22Rv1 (cell line): ENCODE results near the gene MAT2A.

Experiments
- ZFX ChIP-seq: fragments of 450-650 bp; IDR thresholded peaks from 2 replicates; pipeline ENCODE4 v1.6.1; 2017; ENCODE audit warnings: antibody characterized with exemption, borderline replicate concordance
- TF ChIP-seq, protein P1 (sequence below): fragments of 450-650 bp; IDR thresholded peaks from 2 replicates; pipeline ENCODE4 v1.5.1; 2017; ENCODE audit warnings: mild to moderate bottlenecking

DNA sequence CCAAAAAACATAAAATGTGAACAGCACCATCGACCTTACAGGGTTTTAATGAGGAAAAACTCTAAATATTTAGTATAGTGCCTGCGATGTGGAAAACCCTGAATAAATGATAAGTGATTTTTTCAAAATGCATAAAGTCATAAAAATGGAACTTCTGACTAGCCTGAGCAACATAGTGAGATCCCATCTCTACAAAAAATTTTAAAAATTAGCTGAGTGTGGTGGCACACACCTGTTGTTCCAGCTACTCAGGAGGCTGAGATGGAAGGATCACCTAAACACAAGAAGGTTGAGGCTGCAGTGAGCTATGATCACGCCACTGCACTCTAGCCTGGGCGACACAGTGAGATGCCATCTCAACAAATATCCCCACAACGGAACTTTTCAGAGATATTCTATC lies 18.2 kb downstream of the MAT2A start:
- TF ChIP-seq, protein P1, sequence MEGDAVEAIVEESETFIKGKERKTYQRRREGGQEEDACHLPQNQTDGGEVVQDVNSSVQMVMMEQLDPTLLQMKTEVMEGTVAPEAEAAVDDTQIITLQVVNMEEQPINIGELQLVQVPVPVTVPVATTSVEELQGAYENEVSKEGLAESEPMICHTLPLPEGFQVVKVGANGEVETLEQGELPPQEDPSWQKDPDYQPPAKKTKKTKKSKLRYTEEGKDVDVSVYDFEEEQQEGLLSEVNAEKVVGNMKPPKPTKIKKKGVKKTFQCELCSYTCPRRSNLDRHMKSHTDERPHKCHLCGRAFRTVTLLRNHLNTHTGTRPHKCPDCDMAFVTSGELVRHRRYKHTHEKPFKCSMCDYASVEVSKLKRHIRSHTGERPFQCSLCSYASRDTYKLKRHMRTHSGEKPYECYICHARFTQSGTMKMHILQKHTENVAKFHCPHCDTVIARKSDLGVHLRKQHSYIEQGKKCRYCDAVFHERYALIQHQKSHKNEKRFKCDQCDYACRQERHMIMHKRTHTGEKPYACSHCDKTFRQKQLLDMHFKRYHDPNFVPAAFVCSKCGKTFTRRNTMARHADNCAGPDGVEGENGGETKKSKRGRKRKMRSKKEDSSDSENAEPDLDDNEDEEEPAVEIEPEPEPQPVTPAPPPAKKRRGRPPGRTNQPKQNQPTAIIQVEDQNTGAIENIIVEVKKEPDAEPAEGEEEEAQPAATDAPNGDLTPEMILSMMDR: no peak
- no peak for TF ChIP-seq ZFX
